Epithelial cell of proximal tubule (primary cell): ENCODE results near the gene CRYGC. TPM values are rescaled to one million over a fixed set of nuclear protein-coding genes. Genes with fewer than 3 reads are reported as not detected.
"Not testable (repeated sequence)": the region's sequence is repeated elsewhere in the genome, so short reads cannot be mapped to it uniquely, and the experiment has no call there.

Experiments used
- DNase-seq: peaks from one replicate; pipeline ENCODE4 v3.0.0-alpha.2; 2011; ENCODE audit warnings: low read depth
- H3K4me3 ChIP-seq: 2 replicates; pipeline ENCODE4 v1.5.1; 2011; ENCODE audit warnings: low read depth, mild to moderate bottlenecking, low read length
- total RNA-seq: library from RNA; depleted of rRNA; stranded (reverse); fragments of >200 nt; gene quantifications from 2 replicates; pipeline ENCODE4 v1.2.3, GENCODE V29; 2015
- TF ChIP-seq, protein P1 (sequence below): conservative IDR thresholded peaks from 2 replicates; pipeline ENCODE4 v1.5.1; 2012; ENCODE audit warnings: low read depth, mild to moderate bottlenecking, low read length

The CRYGC gene
- total RNA-seq, 1 donor from 2014 or later = not detected

DNA sequence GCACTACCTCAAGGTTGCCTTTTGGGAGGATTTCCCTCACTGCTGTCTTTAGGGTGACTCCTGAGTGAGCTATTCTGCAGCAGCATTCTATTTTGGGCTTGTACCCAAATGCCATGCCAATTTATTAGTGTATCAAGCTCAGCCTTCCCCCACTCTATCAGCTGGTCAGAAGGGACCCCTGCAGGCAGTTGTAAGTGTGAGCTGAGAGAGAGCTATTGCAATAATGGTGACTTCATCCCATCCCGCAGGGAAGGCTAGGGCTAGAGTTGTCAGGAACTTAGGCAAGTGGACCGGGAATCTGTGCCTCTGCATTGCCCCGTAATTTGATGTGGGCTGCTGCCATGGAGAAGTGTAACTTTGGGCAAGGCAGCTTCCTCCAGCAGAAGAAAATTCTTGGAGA is 18.1 kb upstream of the CRYGC start:
- no peak overlapping the region for H3K4me3 ChIP-seq
- TF ChIP-seq, protein P1, sequence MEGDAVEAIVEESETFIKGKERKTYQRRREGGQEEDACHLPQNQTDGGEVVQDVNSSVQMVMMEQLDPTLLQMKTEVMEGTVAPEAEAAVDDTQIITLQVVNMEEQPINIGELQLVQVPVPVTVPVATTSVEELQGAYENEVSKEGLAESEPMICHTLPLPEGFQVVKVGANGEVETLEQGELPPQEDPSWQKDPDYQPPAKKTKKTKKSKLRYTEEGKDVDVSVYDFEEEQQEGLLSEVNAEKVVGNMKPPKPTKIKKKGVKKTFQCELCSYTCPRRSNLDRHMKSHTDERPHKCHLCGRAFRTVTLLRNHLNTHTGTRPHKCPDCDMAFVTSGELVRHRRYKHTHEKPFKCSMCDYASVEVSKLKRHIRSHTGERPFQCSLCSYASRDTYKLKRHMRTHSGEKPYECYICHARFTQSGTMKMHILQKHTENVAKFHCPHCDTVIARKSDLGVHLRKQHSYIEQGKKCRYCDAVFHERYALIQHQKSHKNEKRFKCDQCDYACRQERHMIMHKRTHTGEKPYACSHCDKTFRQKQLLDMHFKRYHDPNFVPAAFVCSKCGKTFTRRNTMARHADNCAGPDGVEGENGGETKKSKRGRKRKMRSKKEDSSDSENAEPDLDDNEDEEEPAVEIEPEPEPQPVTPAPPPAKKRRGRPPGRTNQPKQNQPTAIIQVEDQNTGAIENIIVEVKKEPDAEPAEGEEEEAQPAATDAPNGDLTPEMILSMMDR = no peak

DNA sequence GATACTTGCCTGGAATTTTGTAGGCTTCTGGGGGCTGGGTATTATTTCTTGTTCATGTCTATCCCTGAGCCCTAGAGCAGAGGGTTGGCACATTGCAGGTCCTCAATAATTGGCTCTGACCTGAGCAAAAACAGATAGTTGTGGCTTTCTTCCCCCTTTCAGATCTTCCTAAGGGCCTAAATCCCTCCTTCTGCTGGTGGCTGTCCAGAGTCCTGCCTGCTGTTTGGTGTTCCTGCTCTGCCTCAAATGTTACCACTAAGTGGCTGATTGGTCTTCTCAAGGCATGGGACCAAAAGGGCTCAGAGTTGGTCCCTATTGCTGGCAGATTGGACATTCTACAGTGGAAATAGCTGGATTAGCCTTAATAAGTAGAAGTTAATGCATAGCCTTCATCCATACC is 17.4 kb upstream of the CRYGC start:
- TF ChIP-seq, protein P1 = no peak
- no peak for DNase-seq
- H3K4me3 ChIP-seq = no peak overlapping the region

More for the DNA sequence above, 18.1 kb upstream of the CRYGC start:
- no peak for DNase-seq

DNA sequence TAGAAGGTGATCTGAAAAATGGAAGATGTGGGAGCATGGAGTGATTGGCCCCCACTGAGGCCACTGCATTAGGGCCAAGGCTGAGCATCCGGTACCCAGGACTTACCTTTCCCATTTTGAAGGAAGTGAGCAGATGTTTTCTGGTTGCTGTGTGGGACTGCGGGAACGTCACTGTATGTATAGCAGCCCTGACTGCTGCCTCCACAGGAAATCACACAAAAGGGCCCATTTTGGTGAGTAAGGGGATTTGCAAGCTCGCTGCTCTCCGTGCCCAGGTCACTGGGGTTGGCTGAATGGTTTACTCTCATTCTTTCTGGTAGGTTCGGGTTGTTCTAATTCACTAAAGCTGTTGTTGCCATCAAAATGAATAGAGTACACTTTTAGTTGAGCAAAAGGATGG is 16.4 kb upstream of the CRYGC start, which contains the start of gene CRYGB:
TSS of gene CRYGB (minus strand) at position 153 of the 400 bp plus-strand sequence. CDS start at position 115, 38 bp downstream.
- TF ChIP-seq, protein P1 = no peak
- DNase-seq = no peak
- no peak within 1 kb of the TSS for H3K4me3 ChIP-seq

DNA sequence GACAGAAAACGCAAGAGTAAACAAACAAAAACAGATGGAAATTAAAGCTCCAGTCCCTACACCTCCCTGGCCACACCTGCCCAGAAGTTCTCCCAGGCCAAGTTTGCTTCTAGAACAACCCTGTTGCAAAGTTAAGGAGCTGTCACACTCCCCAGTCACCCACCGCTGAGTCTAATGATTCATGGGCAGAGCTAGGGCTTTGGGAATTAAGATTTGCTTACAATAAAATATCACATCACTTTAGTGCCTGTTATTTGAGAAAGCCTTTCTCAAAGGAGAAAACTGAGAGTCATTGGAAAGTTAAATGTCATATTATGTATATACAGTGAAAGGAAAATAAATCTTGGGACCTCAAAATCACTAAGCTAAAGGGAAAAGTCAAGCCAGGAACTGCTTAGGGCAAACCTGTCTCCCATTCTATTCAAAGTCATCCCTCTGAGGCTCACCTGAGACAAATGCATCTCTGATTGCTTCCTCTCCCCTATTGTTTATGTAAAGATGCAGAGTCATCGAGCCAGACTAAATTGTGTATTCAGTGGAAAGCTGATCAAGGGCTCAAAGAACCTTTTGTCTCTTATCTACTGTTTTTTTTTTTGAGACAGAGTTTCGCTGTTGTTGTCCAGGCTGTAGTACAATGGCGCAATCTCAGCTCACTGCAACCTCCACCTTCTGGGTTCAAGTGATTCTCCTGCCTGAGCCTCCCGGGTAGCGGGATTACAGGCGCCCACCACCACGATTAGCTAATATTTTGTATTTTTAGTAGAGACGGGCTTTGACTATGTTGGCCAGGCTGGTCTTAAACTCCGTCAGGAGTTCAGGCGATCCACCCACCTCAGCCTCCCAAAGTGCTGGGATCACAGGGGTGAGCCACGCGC is 13.5 kb upstream of the CRYGC start:
- no peak overlapping the region for H3K4me3 ChIP-seq
- DNase-seq = no peak
- TF ChIP-seq, protein P1 = no peak

DNA sequence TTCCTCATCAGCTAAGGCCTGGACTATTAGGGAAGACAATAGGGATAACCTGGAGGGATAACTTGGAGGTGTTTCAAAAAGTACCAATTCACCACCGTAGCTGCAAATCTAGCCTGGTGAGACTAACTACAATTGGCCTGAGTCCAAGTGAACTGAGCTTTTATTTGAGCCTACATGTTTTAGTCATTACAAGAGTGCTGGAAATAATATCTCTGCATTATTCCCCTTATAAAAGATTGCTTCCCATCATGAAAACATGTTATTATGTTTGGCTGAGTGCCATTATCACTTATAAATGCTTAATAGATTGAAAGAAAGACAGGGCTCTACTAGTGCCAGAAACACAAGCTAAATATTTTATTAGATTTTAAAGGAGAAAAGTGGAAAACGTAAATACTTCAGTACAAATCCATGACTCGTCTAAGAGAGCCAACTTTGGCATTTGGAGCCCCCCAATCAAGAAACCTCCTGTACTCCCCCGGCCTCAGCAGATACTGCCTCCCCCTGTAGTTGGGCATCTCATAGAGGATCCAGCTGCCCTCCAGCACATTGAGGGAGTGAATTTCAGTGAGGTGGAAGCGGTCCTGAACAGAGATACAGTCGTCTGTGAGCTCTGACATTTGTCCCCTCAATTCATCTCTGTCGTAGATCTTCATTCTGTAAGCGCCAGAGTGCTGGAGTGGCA is 12.8 kb upstream of the CRYGC start:
- DNase-seq = no peak
- no peak overlapping the region for H3K4me3 ChIP-seq
- TF ChIP-seq, protein P1 = no peak

DNA sequence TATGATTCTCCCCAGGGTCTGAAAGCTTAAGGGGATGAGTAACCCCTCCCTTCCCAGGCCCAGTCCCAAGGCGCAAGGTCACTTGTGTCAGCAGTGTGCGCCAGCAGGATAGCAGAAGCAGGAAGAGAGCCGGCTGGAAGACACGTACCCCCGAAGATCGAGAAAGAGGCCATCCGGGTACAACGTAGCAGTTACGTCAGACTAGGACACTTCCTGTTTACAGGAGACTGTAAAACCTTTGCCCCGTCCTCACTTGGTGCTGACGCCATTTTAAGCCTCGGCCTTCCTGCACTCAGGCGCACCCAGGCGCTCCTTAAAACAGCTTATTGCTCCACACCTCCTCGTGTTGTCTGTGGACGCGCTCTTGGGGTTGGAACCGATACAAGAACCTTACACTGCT is 9.8 kb upstream of the CRYGC start:
- TF ChIP-seq, protein P1 = no peak
- H3K4me3 ChIP-seq = no peak overlapping the region
- no peak for DNase-seq

DNA sequence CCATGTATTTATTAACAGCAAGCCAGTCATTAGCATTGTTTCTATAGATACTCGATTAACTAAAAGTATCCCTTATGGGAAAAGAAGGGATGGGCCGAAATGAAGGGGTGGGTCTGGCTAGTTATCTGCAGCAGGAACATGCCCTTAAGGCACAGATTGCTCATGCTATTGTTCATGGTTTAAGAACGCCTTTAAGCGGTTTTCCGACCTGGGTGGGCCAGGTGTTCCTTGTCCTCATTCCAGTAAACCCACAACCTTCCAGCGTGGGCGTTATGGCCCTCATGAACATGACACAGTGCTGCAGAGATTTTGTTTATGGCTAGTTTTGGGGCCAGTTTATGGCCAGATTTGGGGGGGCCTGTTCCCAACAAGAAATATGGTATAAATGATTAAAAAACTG is 8.7 kb upstream of the CRYGC start:
- DNase-seq = not testable (repeated sequence)

More for the DNA sequence above, 8.7 kb upstream of the CRYGC start:
- H3K4me3 ChIP-seq = not testable (repeated sequence)
